ENCODE measurements around the gene NBEA.

NBEA gene

GRCh38 chr13:35014606-35015213 is 72.6 kb downstream of the NBEA start:
- 100% methylated on average over 2 of the region's 7 CpGs for WGBS (ENCODE audit: insufficient coverage)
- no peak overlapping the region for H3K4me3 ChIP-seq (ENCODE audit: control insufficient read depth in 1 of 7, extremely low read depth in 1 of 7, insufficient read depth in 4 of 7, low read depth in 2 of 7, low read length in 6 of 7)
- no peak overlapping the region for H3K27ac ChIP-seq (ENCODE audit: insufficient read depth in 1 of 2, low read depth in 1 of 2, low read length in 2 of 2, poor library complexity in 1 of 2, severe bottlenecking in 2 of 2)
- no peaks in the 10 kb centered on the region for H3K9me3 ChIP-seq (ENCODE audit: control extremely low read depth in 1 of 5, control insufficient read depth in 4 of 5, insufficient read depth in 2 of 5, low read depth in 1 of 5, low read length in 4 of 5)
- no peaks in the 10 kb centered on the region for H3K27me3 ChIP-seq (replicated peaks in 2 of 5; ENCODE audit: control insufficient read depth in 4 of 5, insufficient read depth in 5 of 5, low read length in 4 of 5)
- no peaks in the 10 kb centered on the region for H3K4me1 ChIP-seq (ENCODE audit: control extremely low read depth in 1 of 4, control insufficient read depth in 4 of 4, insufficient read depth in 4 of 4, low read length in 3 of 4)
- DNase-seq, result no peak
- CTCF ChIA-PET, result no interaction called here
- no peaks in the 10 kb centered on the region for H3K36me3 ChIP-seq (ENCODE audit: control insufficient read depth in 4 of 4, insufficient read depth in 4 of 4, low read length in 3 of 4)
- POLR2A ChIA-PET, result interaction anchor here (0.6 kb wide), 1 partner anchor 1166 kb away, joined by 3 read pairs; no protein-coding TSS in a partner anchor

GRCh38 chr13:35016362-35017112 is 74.5 kb downstream of the NBEA start:
- H3K9me3 ChIP-seq (ENCODE audit: control extremely low read depth in 1 of 5, control insufficient read depth in 4 of 5, insufficient read depth in 2 of 5, low read depth in 1 of 5, low read length in 4 of 5), result peaks cover 0 to 4% (median 2%) of the 10 kb centered on the region in 5 experiments
- no peak overlapping the region for H3K4me3 ChIP-seq (ENCODE audit: control insufficient read depth in 1 of 7, extremely low read depth in 1 of 7, insufficient read depth in 4 of 7, low read depth in 2 of 7, low read length in 6 of 7)
- CTCF ChIA-PET, result no interaction called here
- no peaks in the 10 kb centered on the region for H3K4me1 ChIP-seq (ENCODE audit: control extremely low read depth in 1 of 4, control insufficient read depth in 4 of 4, insufficient read depth in 4 of 4, low read length in 3 of 4)
- WGBS (ENCODE audit: insufficient coverage), result 92% methylated on average over 2 of the region's 5 CpGs
- H3K27me3 ChIP-seq (replicated peaks in 2 of 5; ENCODE audit: control insufficient read depth in 4 of 5, insufficient read depth in 5 of 5, low read length in 4 of 5), result no peaks in the 10 kb centered on the region
- POLR2A ChIA-PET, result no interaction called here
- no peaks in the 10 kb centered on the region for H3K36me3 ChIP-seq (ENCODE audit: control insufficient read depth in 4 of 4, insufficient read depth in 4 of 4, low read length in 3 of 4)
- no peak overlapping the region for H3K27ac ChIP-seq (ENCODE audit: insufficient read depth in 1 of 2, low read depth in 1 of 2, low read length in 2 of 2, poor library complexity in 1 of 2, severe bottlenecking in 2 of 2)
- DNase-seq, result no peak

DNA sequence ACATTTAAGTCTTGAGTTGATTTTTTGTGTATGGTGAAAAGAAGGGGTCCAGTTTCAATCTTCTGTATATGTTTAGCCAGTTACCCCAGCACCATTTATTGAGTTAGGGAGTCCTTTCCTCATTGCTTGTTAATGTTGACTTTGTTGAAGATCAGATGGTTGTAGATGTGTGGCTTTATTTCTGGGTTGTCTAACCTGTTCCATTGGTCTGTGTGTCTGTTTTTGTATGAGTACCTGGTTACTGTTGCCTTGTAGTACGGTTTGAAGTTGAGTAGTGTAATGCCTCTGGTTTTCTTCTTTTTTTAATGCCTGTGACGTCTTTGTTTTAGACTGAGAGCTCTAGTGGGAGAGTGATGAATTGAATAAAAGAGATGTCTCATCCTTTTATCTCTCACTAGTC is 83.2 kb downstream of the NBEA start:
- H3K36me3 ChIP-seq (ENCODE audit: control insufficient read depth in 4 of 4, insufficient read depth in 4 of 4, low read length in 3 of 4), result no peaks in the 10 kb centered on the region
- no peak overlapping the region for H3K4me3 ChIP-seq (ENCODE audit: control insufficient read depth in 1 of 7, extremely low read depth in 1 of 7, insufficient read depth in 4 of 7, low read depth in 2 of 7, low read length in 6 of 7)
- DNase-seq, result no peak
- POLR2A ChIA-PET, result no interaction called here
- H3K27me3 ChIP-seq (replicated peaks in 2 of 5; ENCODE audit: control insufficient read depth in 4 of 5, insufficient read depth in 5 of 5, low read length in 4 of 5), result no peaks in the 10 kb centered on the region
- H3K27ac ChIP-seq (ENCODE audit: insufficient read depth in 1 of 2, low read depth in 1 of 2, low read length in 2 of 2, poor library complexity in 1 of 2, severe bottlenecking in 2 of 2), result no peak overlapping the region
- H3K4me1 ChIP-seq (ENCODE audit: control extremely low read depth in 1 of 4, control insufficient read depth in 4 of 4, insufficient read depth in 4 of 4, low read length in 3 of 4), result no peaks in the 10 kb centered on the region
- H3K9me3 ChIP-seq (ENCODE audit: control extremely low read depth in 1 of 5, control insufficient read depth in 4 of 5, insufficient read depth in 2 of 5, low read depth in 1 of 5, low read length in 4 of 5), result peaks cover 0 to 23% (median 3%) of the 10 kb centered on the region in 5 experiments
- WGBS (ENCODE audit: insufficient coverage), result no CpG with 5 or more reads among the region's 2 CpGs
- CTCF ChIA-PET, result no interaction called here

- POLR2A ChIA-PET, result no interaction called here
- DNase-seq, result no peak
- no CpG with 5 or more reads among the region's 1 CpG for WGBS (ENCODE audit: insufficient coverage)
- Histone ChIP-seq H3K9me3 (ENCODE audit: control extremely low read depth in 1 of 5, control insufficient read depth in 4 of 5, insufficient read depth in 2 of 5, low read depth in 1 of 5, low read length in 4 of 5) (peaks cover 0 to 33% (median 4%) of the 10 kb centered on the region in 5 experiments), H3K27me3 (replicated peaks in 2 of 5; ENCODE audit: control insufficient read depth in 4 of 5, insufficient read depth in 5 of 5, low read length in 4 of 5) (no peaks in the 10 kb centered on the region), H3K4me3 (ENCODE audit: control insufficient read depth in 1 of 7, extremely low read depth in 1 of 7, insufficient read depth in 4 of 7, low read depth in 2 of 7, low read length in 6 of 7) (no peak overlapping the region), H3K27ac (ENCODE audit: insufficient read depth in 1 of 2, low read depth in 1 of 2, low read length in 2 of 2, poor library complexity in 1 of 2, severe bottlenecking in 2 of 2) (no peak overlapping the region), H3K36me3 (ENCODE audit: control insufficient read depth in 4 of 4, insufficient read depth in 4 of 4, low read length in 3 of 4) (no peaks in the 10 kb centered on the region), H3K4me1 (ENCODE audit: control extremely low read depth in 1 of 4, control insufficient read depth in 4 of 4, insufficient read depth in 4 of 4, low read length in 3 of 4) (no peaks in the 10 kb centered on the region)
- CTCF ChIA-PET, result no interaction called here
Measured at GRCh38 chr13:35028338-35028867, 86.3 kb downstream of the NBEA start.

GRCh38 chr13:35039012-35039411 is 96.9 kb downstream of the NBEA start:
- Histone ChIP-seq H3K36me3 (ENCODE audit: control insufficient read depth in 4 of 4, insufficient read depth in 4 of 4, low read length in 3 of 4) (no peaks in the 10 kb centered on the region), H3K27ac (ENCODE audit: insufficient read depth in 1 of 2, low read depth in 1 of 2, low read length in 2 of 2, poor library complexity in 1 of 2, severe bottlenecking in 2 of 2) (no peak overlapping the region), H3K4me1 (ENCODE audit: control extremely low read depth in 1 of 4, control insufficient read depth in 4 of 4, insufficient read depth in 4 of 4, low read length in 3 of 4) (peaks cover 0 to 4% (median 0%) of the 10 kb centered on the region in 4 experiments), H3K27me3 (replicated peaks in 2 of 5; ENCODE audit: control insufficient read depth in 4 of 5, insufficient read depth in 5 of 5, low read length in 4 of 5) (no peaks in the 10 kb centered on the region), H3K4me3 (ENCODE audit: control insufficient read depth in 1 of 7, extremely low read depth in 1 of 7, insufficient read depth in 4 of 7, low read depth in 2 of 7, low read length in 6 of 7) (no peak overlapping the region), H3K9me3 (ENCODE audit: control extremely low read depth in 1 of 5, control insufficient read depth in 4 of 5, insufficient read depth in 2 of 5, low read depth in 1 of 5, low read length in 4 of 5) (peaks cover 0 to 5% (median 0%) of the 10 kb centered on the region in 5 experiments)
- ChIA-PET CTCF (no interaction called here), POLR2A (no interaction called here)
- DNase-seq, result no peak
- 81% methylated on average over 2 of the region's 3 CpGs for WGBS (ENCODE audit: insufficient coverage)

DNA sequence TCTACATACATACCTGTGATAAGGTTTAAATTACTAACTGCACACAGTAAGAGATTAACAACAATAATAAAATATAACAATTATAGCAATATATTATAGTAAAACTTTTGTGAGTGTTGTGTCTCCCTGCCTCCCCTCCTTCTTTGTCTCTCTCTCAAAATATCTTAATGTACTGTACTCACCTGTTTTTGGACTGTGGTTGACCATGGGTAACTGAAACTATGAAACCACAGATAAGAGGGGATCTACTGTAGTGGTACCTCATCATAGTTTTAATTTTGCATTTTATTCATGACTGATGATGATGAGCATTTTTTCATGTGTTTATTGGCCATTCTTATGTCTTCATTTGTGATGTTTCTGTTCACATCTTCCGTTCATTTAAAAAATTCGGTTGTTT is 104.5 kb downstream of the NBEA start:
- H3K4me3 ChIP-seq (ENCODE audit: control insufficient read depth in 1 of 7, extremely low read depth in 1 of 7, insufficient read depth in 4 of 7, low read depth in 2 of 7, low read length in 6 of 7), result no peak overlapping the region
- CTCF ChIA-PET, result no interaction called here
- H3K4me1 ChIP-seq (ENCODE audit: control extremely low read depth in 1 of 4, control insufficient read depth in 4 of 4, insufficient read depth in 4 of 4, low read length in 3 of 4), result no peaks in the 10 kb centered on the region
- no CpG with 5 or more reads among the region's 2 CpGs for WGBS (ENCODE audit: insufficient coverage)
- no peak for DNase-seq
- no peaks in the 10 kb centered on the region for H3K27me3 ChIP-seq (replicated peaks in 2 of 5; ENCODE audit: control insufficient read depth in 4 of 5, insufficient read depth in 5 of 5, low read length in 4 of 5)
- H3K36me3 ChIP-seq (ENCODE audit: control insufficient read depth in 4 of 4, insufficient read depth in 4 of 4, low read length in 3 of 4), result peaks cover 0 to 5% (median 0%) of the 10 kb centered on the region in 4 experiments
- H3K27ac ChIP-seq (ENCODE audit: insufficient read depth in 1 of 2, low read depth in 1 of 2, low read length in 2 of 2, poor library complexity in 1 of 2, severe bottlenecking in 2 of 2), result no peak overlapping the region
- POLR2A ChIA-PET, result no interaction called here
- H3K9me3 ChIP-seq (ENCODE audit: control extremely low read depth in 1 of 5, control insufficient read depth in 4 of 5, insufficient read depth in 2 of 5, low read depth in 1 of 5, low read length in 4 of 5), result no peaks in the 10 kb centered on the region

- ChIA-PET POLR2A (no interaction called here), CTCF (no interaction called here)
- Histone ChIP-seq H3K9me3 (ENCODE audit: control extremely low read depth in 1 of 5, control insufficient read depth in 4 of 5, insufficient read depth in 2 of 5, low read depth in 1 of 5, low read length in 4 of 5) (no peaks in the 10 kb centered on the region), H3K4me1 (ENCODE audit: control extremely low read depth in 1 of 4, control insufficient read depth in 4 of 4, insufficient read depth in 4 of 4, low read length in 3 of 4) (no peaks in the 10 kb centered on the region), H3K27ac (ENCODE audit: insufficient read depth in 1 of 2, low read depth in 1 of 2, low read length in 2 of 2, poor library complexity in 1 of 2, severe bottlenecking in 2 of 2) (no peak overlapping the region), H3K36me3 (ENCODE audit: control insufficient read depth in 4 of 4, insufficient read depth in 4 of 4, low read length in 3 of 4) (no peaks in the 10 kb centered on the region), H3K4me3 (ENCODE audit: control insufficient read depth in 1 of 7, extremely low read depth in 1 of 7, insufficient read depth in 4 of 7, low read depth in 2 of 7, low read length in 6 of 7) (no peak overlapping the region), H3K27me3 (replicated peaks in 2 of 5; ENCODE audit: control insufficient read depth in 4 of 5, insufficient read depth in 5 of 5, low read length in 4 of 5) (no peaks in the 10 kb centered on the region)
- DNase-seq, result no peak
- no CpG with 5 or more reads among the region's 5 CpGs for WGBS (ENCODE audit: insufficient coverage)
Measured at GRCh38 chr13:35055705-35056104, 113.6 kb downstream of the NBEA start.

Data from common myeloid progenitor, CD34-positive (primary cell).